Right renal pelvis (tissue), 4 donors: ENCODE data around the gene TMEM179B. TPM values are rescaled to one million over a fixed set of nuclear protein-coding genes. Genes with fewer than 3 reads are reported as not detected.
A peak's percentile ranks its signal among the peaks of the same experiment; 100 is the strongest.
"Not testable (repeated sequence)": the region's sequence is repeated elsewhere in the genome, so short reads cannot be mapped to it uniquely, and the experiment has no call there.

Experiments
- DNase-seq, 4 donors: peaks; one replicate each; pipeline ENCODE4 v3.0.0-alpha.2; 2013; ENCODE audit warnings: low read depth in 4 of 4, low spot score in 3 of 4, missing footprints in 1 of 4
- polyA plus RNA-seq, 4 donors: library from polyadenylated mRNA; unstranded; fragments of 120-200 nt; gene quantifications; one replicate each; pipeline ENCODE4 v1.2.1, GENCODE V29; 2013; ENCODE audit not compliant: insufficient read length in 4 of 4

TMEM179B gene, protein sequence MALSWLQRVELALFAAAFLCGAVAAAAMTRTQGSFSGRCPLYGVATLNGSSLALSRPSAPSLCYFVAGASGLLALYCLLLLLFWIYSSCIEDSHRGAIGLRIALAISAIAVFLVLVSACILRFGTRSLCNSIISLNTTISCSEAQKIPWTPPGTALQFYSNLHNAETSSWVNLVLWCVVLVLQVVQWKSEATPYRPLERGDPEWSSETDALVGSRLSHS
- polyA plus RNA-seq, result 10 to 100 TPM; 64.6 to 72.9 (median 68.3) TPM

- DNase-seq, result peak; percentile 98
Measured at GRCh38 chr11:62787005-62787759, at the start of gene TMEM179B. TSS of gene TMEM179B (plus strand) at chr11:62787402. CDS start at chr11:62787432, 30 bp downstream.

GRCh38 chr11:62747475-62748160 lies 39.6 kb upstream of the TMEM179B start:
- no peak for DNase-seq

DNA sequence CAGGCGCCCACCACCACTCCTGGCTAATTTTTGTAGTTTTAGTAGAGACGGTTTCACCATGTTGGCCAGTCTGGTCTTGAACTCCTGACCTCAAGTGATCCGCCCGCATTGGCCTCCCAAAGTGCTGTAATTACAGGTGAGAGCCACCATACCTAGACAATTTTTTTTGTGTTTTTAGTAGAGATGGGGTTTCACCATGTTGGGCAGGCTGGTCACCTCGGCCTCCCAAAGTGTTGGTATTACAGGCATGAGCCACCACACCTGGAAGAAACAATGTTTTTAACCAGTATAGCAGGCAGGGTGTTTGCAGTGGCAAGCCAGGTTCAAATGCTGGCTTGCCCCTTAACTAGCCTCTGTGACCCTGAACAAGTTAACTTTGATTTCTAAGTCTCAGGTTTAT lies 37.3 kb upstream of the TMEM179B start:
- DNase-seq, result not testable (repeated sequence)

DNA sequence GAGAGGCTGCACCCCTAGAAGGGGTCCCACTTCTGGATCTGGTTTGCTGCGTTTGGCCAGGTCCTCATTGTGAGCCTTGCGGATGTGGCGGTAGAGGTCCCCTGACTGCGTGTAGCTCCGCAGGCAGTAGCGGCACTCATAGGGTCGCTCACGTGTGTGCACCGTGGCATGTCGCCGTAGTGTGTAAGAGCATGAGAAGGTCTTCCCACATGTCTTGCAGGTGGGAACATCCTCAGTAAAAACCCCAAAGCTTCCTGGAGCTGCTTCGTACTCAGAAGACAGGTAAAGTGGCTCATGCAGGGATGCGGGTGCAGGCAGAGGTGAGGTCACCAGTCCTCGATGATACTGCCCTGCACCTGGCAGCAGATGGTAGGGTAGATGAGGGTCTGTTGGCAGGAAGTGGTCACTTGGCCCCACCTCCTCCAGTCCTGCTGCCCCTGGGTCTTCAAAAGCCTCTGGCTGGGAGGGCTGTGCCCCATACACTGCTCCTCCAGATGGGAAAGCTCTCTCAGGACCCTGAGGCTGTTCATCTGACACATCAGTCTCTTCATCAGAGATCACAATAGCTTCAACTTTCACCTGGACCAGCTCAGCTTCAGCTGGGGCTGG lies 34.9 kb upstream of the TMEM179B start:
- DNase-seq, result no peak

- no peak for DNase-seq
Measured at GRCh38 chr11:62752994-62753735, 34.0 kb upstream of the TMEM179B start.

GRCh38 chr11:62753736-62754603 lies 33.2 kb upstream of the TMEM179B start, which contains the start of gene ZBTB3:
TSS of gene ZBTB3 (minus strand) at chr11:62754160. CDS start at chr11:62753664, 496 bp downstream.
- peak; percentile 91 to 98 (median 96) for DNase-seq

DNA sequence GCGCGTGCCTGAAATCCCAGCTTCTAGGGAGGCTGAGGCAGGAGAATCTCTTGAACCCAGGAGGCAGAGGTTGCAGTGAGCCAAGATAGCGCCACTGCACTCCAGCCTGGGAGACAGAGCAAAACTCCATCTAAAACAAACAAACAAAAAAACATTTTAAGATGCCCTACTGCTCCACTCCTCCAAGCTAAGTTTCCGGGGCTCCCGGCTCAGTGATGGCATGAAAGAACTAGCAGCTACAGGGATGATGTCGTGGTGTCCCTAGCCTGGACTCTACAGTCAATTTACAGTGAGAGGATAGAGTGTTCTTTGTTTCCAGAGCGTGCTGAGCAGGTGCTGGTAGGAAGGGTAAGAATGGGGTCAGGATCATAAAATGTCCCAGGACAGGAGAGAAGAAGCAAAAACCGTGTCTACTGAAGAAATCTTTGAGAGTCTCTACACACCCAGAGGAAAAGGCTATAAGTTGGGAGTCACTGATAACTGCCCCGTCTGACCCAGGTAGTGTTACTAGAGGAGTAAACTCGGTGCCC lies 32.1 kb upstream of the TMEM179B start:
- no peak for DNase-seq

DNA sequence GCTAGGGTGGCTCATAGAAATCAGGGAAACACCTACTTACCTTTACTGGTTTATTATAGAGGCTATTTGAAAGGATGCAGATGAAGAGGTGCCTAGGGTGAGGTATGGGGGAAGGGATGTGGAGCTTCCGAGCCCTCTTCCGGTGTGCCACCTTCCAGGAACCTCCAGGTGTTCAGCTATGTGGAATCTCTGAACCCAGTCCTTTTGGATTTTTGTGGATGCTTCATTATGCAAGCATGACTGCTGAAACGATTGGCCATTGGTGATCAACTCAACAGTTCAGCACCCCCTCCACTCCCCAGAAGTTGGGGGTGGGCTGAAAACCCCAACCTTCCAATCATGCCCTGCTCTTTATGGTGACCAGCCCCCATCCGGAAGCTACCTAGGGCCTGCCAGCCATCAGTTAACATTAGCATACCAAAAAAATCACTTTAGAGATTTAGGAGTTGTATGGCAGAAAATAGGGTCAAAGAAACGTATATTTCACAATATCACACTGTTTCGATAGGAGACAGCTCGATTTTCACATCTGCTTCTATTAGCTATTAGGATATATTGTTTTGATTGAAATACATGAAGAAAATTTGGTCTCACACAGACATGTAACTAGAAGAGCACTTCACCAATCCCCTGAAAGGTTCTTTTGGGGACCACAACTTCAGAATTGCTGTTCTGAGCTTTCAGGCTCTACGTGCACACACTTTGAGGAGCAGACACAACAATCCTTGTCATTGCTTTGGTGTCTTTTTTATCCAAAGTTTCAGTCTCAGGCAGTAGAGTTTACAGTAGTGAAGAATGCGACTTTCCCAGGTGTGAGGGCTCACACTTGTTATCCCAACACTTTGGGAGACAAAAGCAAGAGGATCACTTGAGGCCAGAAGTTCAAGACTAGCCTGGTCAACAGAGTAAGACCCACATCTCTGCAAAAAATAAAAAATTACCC lies 29.1 kb upstream of the TMEM179B start:
- DNase-seq, result no peak

GRCh38 chr11:62760867-62761227 lies 26.4 kb upstream of the TMEM179B start:
- DNase-seq, result not testable (repeated sequence)

DNA sequence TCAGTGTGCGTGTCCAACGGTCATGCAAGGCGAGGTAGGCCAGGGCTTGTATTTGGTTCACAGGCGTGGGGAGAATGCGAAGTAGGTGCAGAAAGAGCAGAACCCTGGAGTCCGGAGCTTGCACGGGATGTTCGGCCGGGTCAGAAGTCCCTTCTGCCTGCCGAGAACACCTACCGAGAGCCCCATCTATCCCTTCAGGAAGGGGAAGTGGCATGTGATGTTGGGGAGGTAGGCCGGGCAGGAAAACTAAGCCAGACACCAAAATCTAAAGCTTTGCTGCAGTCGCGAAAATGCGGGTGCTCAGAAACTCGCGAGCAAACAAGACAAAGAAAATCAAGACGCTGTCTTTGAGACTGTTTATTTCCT lies 16.4 kb upstream of the TMEM179B start:
- peak in 1 of 4 donors; percentile 25 for DNase-seq

DNA sequence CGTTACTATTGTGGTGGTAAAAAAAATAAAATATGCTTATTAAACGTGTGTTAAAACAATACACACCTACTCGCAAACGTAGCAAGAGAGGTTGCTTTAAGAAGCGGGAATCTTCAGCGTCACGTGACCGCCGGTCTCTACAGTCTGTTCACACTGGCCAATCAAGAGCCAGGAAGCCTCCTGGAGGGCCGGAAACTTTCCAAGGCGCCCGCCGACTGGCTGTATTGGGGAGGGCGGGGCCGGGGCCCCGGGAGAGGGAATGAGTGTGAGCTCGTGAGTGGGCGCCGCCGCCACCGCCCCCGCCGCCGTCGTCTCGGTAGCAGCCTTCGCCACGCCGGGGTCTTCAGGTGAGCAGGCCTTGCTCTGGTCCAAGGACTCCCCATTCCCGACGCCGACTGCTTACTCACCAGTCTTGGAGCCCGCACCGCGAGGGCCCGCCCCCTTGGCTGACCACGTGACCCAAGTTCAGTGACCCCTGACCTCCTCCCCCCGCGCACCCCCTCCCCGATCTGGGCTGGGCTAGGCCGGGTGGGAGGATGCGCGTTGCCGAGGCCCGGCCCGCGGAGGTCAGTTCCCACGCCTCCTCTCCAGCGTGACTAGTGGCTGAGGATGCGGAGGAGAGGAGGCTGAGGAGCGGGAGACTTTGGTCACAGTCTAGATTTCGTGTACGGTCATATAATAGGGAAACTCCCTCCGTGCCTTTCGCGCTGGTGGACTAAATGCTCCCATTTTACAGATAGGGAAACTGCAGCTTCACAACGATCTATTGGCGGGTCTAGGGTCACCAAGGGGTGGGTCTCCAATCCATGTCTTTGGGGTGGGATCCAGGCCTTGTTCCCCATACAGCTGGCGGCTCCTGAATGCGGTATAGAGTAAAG lies 15.8 kb upstream of the TMEM179B start, which contains the start of gene TAF6L:
TAF6L (plus strand) TSS at position 253 of the 878 bp plus-strand sequence. CDS start 4,388 bp downstream, outside the sequence.
- peak; percentile 94 to 96 (median 95) for DNase-seq

DNA sequence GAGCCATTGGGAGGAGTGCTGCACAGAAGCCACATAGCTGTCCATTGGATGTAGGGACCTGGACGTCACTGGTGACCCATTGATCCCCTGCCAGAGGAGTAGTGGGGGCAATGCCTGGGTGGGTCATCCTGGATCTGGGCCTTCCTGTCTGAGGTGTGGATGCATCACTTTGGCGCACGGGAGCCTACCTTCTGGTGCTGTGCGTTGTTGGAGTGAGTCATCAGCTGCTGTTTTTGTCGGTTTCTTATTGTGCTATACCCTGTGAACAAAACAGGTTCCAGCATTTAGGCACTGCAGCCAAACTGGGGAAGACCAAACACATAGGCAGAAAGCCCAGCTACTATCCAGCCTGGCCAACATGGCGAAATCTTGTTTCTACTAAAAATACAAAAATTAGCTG lies 12.8 kb upstream of the TMEM179B start:
- no peak for DNase-seq

DNA sequence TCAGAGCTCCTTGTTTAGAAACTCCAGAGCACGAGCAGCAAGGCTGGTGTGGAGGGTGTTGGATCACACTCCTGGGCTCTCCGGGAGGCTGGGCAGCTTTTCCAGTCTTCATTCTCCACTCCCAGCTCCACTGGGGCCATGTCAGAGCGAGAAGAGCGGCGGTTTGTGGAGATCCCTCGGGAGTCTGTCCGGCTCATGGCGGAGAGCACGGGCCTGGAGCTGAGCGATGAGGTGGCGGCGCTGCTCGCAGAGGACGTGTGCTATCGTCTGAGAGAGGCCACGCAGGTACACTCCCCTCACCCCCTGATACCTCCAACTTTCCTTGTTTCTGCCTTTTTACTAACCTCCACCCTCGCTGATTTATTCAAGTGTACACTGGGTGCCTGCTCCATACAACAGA lies 11.6 kb upstream of the TMEM179B start:
- no peak for DNase-seq

DNA sequence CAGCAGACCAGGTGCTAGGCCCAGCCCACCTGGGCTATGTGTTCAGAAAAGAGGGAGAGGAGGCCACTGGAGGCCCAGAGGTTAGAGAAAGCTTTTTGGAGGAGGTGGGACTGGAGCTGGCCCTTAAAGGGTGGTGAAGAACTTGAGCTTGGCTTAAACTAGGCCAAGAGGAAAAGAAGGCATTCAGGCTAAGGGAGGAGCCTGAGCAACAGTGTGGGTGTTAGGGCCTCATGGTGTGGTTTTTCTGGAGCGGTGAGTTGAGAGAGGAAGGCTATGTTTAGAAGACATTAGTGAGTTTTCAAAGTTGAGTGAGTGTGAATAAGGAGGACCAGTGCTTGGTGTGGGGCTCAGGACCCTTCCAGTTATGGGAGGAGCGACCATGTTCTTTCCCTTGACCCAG lies 9.8 kb upstream of the TMEM179B start:
- no peak for DNase-seq

GRCh38 chr11:62778441-62778840 lies 8.8 kb upstream of the TMEM179B start:
- DNase-seq, result no peak

- DNase-seq, result no peak
Measured at GRCh38 chr11:62782753-62783152, 4.4 kb upstream of the TMEM179B start.
